ENCODE data around the gene CARD6.
"Not testable (repeated sequence)": the region's sequence is repeated elsewhere in the genome, so short reads cannot be mapped to it uniquely, and the experiment has no call there.

Gene CARD6

GRCh38 chr5:40828690-40829661 lies 12.2 kb upstream of the CARD6 start:
- no peak for DNase-seq

- no peak for DNase-seq
These were observed 11.2 kb upstream of the CARD6 start for GRCh38 chr5:40829748-40830533.

DNA sequence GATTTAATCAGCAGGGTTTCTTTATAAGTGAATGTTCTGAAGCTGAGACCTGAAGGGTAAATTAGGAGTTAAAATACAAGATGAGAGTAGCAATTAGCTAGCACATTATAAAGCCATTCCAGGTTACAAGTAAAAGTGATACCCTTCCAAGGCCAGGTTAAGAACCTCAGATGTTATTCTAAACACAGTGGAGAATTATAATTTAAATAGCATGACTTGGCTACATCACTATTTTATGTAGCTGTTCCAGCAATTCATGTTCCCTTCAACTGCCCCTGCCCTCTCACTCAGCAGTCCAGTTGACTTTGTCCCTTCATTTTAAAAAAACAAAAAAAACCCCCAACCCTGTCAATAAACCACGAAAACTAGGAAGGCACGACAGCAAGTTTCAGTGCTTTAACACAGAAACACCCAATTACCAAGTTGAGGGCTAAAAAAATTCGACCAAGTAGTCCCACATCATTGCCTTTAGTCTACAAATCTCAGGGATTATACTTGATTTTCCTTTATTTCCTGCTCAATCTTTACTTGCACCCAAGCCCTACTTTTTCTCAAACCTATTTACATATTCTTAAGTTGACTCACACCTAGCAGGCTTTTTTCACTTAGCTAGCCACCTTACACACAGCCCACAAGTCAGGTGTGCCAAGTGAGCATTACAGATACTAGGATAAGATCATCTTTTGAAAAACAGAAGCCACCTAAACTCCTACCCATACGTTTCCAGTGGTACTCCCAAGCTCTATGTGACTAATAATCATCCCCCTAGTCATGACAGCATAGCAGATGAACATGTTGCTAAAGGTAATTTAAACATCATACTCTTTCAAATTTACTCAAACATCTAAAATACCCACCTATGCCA lies 9.6 kb upstream of the CARD6 start:
- no peak for DNase-seq

DNA sequence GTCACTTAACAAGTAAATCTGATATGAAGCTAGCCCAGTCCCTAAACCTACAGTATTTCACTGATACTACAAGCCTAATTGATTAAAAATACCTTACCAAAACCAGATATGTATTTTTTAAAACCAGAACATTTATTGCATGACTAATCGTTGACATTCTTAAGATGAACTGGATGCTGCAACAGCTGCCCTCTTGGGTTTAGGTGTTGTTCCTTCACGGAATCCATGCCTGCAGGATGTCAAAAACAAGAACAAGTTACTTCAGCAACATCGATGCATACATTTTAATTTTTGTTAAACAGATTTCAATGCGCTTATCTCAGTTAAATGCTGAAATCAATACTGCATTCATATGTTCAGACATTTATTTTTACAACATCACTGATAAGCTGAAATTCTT lies 8.8 kb upstream of the CARD6 start:
- DNase-seq = no peak

GRCh38 chr5:40833712-40834229 lies 7.4 kb upstream of the CARD6 start:
- no peak for DNase-seq

DNA sequence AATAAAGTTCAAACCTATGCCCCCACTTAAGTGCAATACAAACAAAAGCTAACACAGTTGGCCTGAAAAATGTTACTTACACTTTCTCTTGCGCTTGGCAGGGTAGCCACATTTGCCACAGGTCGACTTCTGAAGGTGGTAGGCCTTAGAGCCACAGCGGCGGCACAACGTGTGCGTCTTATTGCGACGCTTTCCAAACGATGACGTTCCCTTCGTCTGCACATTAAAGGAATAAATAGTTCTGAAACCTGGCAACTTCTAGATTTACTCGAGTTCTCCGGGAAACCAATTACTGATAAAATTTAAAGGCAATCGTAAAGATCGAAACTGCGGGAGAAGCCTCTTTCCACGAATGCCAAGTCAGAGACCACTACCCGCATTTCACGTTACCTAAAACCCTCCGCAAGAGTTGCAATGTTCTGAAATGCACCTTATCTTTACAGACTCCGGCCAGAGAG lies 6.7 kb upstream of the CARD6 start:
- DNase-seq = peak; percentile 12

- peak; percentile 98 for DNase-seq
These were observed 6.0 kb upstream of the CARD6 start, which contains the start of gene RPL37 for GRCh38 chr5:40834849-40835787. TSS of gene RPL37 (minus strand) at chr5:40835222. CDS start at chr5:40835185, 37 bp downstream.

DNA sequence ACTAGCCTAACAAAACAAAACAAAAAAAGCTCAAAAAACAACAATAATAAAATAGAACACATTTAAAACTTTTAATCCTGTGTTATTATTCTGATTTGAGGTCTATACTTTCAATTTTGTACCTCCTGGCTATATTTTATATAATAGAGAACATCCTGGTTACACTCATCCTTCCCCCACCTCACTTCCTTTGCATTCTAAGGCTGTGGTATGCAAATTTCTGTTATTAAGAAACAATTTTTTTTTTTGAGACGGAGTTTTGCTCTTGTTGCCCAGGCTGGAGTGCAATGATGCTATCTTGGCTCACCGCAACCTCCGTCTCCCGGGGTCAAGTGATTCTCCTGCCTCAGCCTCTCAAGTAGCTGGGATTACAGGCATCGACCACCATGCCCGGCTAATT lies 3.1 kb upstream of the CARD6 start:
- DNase-seq = no peak

- DNase-seq = no peak
These were observed 1.2 kb downstream of the CARD6 start for GRCh38 chr5:40842351-40842750.

GRCh38 chr5:40844565-40844964 lies 3.4 kb downstream of the CARD6 start:
- DNase-seq = no peak

DNA sequence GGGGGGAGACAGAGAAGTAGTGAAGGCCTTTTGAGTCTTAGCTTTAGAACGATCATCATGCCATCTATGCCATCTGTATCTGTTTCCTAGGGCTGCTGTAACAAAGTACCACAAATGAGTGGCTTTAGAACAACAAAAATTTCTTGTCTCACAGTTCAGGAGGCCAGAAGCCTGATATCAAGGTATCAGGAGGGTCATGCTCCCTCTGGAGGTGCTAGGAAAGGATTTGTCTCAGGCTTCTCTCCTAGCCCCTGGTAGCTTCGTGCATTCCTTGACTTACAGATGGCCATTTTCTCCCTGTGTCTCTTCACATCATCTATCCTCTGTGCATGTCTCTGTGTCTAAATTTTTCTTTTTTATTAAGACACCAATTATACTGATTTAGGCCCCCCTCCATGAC lies 5.2 kb downstream of the CARD6 start:
- no peak for DNase-seq

- DNase-seq = no peak
These were observed 6.4 kb downstream of the CARD6 start for GRCh38 chr5:40847525-40847924.

DNA sequence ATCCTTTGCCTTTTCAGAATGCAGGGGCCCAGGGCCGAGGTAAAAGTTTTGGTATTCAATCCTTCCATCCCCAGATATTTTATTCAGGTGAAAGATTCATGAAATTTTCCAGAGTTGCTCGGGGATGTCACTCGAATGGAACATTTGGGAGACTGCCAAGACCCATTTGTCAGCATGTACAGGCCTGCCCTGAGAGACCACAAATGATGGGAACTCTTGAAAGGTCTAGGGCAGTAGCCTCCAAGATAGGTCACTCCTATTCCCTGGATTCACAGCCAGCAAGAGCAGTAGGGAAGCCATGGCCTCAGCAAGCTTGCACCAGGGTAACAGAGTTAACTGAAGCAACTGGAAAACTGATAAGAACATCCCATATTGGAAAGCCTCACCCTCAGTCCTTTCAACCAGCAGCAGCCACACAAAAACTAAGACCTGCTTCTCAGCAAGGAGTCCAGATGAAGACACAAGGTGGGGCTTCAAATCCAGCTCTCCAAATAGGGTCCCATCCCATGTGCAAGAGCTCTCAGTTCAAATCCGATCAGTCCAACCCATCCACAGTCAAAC lies 12.5 kb downstream of the CARD6 start:
- DNase-seq = no peak

- no peak for DNase-seq
These were observed 19.5 kb downstream of the CARD6 start for GRCh38 chr5:40860711-40861110.

- not testable (repeated sequence) for DNase-seq
These were observed 23.8 kb downstream of the CARD6 start for GRCh38 chr5:40865004-40865403.

- DNase-seq = no peak
These were observed 25.7 kb downstream of the CARD6 start for GRCh38 chr5:40866844-40867243.

DNA sequence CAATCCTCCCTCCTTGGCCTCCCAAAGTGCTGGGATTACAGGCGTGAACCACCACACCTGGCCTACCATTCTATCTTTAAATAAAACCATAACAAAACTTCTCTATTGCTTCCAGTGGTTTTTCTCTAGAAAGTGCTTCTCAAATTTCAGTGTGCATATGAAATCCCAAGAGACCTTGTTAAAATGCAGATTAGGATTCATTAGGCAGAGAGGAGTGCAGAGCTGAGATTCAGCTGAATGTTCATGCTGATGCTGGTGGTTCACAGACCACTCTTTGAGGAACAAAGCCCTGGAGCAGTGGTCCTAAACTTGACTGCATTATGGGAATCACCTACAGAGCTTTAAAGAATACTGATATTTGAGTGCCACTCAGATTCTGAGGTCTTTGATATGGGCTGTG lies 28.2 kb downstream of the CARD6 start:
- no peak for DNase-seq

DNA sequence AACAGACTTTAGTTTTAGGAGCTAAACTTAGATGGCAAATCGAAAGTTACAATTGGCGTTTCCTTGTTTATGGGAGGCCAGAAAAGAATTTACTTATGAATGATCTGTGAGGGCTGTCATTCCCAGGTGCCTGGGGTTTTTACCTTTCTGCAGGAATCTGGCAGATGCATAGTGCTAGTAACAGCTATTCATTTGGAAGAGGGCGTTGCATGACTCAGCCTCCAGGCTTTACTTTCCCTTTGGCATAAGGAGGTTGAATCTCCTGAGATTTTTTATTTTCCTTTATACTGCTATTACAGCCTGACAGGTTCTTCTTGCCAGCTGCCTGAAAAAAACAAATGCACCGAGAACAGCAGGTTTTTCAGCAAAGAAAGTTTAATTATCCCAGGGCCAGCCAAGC lies 30.0 kb downstream of the CARD6 start:
- no peak for DNase-seq

GRCh38 chr5:40872253-40872652 lies 31.1 kb downstream of the CARD6 start:
- not testable (repeated sequence) for DNase-seq

- no peak for DNase-seq
These were observed 32.2 kb downstream of the CARD6 start for GRCh38 chr5:40873286-40873880.

Data from fibroblast of skin of scalp (primary cell).